NCI-H446 treated with DMSO at 0.1 percent for 48 hours (cell line): Measurements from ENCODE around the gene JAK1.
"Not testable (repeated sequence)": the region's sequence is repeated elsewhere in the genome, so short reads cannot be mapped to it uniquely, and the experiment has no call there.

Experiments used
- DNase-seq: peaks from one replicate; lab custom pipeline; 2025; lab: John Stamatoyannopoulos, UW

JAK1 gene

DNA sequence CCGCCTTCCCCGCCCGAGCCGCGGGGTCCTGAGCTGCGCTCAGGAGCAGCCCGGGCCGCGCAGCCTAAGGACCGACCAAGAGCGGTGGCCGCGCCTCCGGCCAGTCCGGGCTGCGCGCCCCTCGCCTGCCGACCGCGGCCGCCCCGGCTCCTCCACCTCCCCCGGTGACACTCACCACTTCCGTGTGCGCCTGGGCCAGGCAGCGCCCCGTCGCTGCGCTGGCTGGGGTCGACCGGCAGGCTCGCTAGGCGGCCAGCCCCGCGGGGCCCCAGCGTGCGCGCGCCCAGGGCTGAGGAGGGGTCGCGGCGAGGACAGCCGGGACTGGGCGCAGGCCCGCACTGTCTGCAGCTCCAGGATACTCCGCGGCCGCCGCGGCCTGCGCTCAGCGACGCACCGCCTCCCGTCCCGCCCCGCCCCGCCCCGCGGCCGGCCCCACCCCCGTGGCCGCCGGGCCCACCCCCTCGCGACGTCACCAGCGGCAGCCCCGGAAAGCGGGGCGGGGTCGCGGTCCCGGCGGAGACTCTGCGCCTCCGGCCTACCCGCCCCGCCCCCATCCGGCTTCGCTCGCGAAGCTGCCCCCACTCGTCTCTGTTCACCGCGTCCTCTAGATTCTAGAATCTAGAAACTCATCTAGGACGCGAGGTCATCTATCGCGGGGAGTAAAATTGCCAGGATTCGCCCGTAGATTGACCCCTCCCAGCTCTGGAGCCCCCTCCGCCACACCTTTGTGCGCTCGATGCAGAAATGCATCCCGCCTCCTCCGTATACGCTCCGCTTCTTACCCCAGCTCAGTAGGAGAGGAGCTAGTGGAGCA, at the start of gene JAK1:
TSS of gene JAK1 (minus strand) at position 392 of the 814 bp plus-strand sequence. CDS start 80,285 bp downstream, outside the sequence.
- peak; percentile 74 for DNase-seq

DNA sequence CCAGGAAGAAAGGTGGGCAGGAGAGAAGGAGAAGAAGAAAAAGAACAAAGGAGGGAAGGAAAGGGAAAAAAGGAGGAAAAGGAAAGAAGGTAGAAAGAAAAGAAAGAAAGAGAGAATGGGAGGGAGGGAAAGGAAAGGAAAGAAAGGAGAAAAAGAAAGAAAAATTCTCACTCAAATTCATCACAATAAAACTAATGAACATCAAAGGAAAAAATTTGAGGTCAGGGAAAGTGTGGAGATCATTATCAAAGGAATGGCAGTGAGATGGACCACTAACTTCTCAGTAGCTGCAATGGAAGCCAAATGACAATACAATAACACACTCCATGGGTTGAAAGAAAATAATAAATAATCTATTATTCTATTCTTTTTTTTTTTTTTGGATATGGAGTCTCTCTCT, 48.0 kb upstream of the JAK1 start:
- DNase-seq: no peak

DNA sequence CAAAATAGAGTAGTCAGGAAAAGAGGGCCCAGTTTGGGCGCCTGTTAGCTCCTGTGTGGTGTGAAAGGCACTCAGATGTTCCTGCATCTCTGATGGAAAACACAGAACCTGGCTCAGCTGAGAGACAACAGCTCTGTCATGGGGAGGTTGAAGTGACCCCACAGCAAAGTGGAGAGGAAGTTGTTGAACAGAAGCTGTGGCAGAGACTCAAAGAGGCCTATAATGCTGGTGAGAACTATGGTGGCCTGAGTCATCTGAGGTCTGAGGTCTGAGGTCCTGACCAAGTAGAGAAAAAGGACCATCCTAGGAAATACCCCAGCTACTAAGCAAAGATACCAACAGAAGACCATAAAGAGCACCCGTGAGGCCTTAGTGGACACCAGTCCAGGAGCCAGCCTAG, 45.6 kb upstream of the JAK1 start:
- DNase-seq: no peak

DNA sequence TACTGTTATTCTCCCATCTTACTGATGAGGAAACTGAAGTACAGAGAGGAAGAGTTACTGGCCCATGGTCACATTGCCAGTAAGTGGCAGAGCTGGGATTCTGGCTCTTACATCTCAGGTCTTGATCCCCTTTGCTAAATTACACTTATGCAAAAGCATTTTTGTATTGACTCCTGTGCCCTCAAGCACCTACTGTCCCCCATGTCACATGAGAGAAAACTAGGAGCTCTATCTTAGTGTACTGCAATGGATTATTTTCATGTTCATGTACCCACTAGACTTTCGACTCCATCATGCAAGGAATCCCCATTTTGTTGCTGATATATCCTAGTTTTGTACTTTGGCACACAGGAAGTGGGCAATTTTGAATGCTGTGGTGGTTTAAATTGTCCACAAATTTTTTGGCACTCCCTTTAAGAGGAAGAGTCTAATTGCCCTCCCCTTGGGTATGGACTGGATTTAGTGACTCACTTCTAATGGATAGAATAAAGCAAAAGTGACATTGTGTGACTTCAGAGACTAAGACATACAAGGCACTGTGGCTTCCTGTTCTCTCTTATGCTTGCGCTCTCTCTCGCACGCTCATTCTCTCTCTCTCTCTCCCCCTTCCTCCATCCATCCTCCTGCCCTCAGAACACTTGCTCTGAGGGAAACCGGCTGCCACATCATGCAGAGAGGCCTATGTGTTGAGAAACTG, 43.5 kb upstream of the JAK1 start:
- DNase-seq: no peak

DNA sequence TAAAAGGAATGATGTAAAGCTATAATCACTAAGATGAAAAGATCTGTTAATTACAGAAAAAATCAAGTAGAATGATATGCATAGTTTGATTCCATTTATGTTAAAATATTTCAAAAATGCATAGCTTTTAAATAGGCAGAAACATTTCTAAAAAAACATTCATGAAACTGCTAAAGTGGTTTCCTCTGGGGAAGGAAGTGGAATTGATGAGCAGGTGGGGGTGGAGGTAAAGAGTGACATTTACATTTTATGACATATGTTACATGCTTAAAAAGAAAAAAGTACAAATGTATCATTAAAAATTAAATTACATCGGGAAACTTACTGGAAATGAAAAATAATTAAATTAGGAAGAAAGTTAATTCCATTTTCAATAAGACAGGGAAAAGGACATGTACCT, 42.8 kb upstream of the JAK1 start:
- no peak for DNase-seq

DNA sequence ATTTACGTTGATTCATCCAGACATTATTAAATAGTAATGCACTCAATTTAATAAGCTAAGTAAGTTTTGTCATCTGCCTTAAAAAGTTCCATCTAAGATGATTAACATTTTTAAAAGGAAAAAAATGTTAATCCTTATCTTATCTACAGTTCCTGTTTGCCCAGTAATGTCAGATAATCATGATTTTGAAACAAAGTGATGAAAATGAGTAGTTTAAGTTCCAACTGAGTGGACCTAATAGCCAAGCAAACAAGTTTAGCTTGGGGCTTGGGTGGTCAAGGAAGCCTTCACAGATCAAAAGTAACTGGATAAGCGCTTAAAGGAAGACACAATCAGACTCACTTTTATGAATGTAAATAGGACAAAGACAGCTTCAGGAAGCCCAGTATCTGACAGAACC, 40.5 kb upstream of the JAK1 start:
- DNase-seq: no peak

DNA sequence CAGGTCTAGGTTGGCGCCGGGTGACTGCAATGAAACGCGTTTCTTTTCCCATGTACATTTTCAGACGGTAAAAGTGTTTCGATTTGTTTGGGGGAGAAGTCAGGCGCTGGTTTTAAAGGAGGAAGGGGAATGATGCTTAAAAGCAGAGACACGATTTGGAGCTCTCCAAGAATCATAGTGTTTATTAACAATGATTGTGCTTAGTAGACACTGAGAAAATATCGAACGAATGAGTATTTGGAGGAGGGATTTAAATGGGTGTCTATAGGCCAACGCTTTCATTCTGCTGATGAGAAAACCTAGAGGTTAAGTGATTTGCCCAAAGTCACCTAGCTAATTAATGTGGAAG, 36.9 kb upstream of the JAK1 start:
- no peak for DNase-seq

DNA sequence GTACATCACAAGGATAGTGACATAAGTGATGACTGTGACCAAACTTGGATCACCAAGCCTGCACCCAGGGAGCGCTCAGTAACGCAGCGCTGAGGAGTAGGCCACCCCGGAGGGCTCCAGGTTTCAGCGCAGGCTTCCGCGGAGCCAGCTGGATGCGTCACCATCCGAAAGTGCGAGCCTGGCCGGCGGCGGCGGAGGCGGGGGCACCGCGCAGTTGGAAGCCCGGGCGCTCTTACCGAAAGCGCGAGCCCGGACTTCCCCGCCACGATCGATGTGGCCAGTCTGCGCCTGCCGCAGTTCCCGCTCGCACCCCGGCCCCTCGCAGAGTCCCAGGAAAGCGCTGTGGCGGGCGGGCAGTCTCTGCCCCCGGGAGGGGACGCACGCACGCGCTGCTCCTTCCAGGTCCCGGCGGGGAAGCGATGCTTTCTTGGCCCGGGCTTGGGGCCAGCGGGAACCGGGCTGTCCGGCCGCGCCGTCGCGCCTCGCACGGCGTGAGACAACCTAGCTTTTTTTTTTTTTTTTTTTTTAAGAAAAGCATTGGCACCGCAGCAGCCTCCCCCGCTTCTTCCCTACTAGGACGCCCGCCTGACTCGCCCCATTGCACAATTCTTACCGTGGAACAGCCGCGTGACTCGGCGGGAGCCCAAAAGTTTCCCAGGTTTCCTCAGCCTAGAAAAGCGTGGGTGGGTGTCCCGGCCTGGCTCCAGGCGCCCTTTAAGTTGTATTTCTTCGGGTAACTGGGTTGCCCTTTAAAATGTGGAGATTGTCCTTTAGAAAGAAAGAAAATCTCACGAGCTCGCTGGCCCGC, 36.4 kb upstream of the JAK1 start:
- DNase-seq: no peak

DNA sequence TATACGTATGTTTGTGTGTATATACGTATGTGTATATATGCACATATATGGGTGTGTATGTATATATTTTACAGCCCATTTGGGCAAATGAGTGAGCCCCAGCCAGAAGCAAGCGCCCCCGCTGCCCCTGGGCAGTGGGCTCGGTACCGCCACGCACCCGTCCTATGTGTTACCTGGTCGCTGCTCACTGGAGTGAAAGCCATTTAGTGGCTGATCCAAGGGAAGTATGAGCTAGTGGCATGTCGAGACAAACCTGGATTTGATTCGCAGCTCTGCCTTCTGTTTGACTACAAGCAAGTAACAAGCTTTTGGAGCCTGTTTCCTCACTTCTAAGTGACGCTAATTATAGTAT, 35.8 kb upstream of the JAK1 start:
- DNase-seq: no peak

DNA sequence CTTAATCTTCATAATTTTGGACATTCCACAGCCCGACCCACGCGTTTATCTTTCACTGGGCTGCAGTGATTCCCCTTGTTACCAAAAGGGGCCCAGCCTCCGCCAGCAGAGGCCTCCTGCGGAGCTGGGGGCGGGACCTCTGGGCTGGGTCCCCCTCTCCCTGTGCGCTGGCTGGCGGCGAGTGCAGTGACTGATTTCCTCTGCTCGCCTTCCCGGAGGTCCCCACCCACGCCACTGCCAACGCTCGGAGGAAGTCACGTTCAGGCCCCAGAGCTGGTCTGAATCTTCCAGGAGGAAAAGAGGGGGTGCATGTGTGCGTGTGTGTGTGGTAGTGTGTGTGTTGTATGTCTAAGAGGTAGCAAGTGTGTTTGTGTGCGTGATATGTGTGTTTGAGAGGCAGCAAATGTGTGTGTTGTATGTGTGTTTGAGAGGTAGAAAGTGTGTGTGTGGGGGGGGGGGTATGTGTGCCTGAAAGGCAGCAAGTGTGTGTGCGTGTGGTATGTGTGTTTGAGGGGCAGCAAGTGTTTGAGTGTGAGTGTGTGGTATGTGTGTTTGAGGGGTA, 35.0 kb upstream of the JAK1 start:
- DNase-seq: no peak

DNA sequence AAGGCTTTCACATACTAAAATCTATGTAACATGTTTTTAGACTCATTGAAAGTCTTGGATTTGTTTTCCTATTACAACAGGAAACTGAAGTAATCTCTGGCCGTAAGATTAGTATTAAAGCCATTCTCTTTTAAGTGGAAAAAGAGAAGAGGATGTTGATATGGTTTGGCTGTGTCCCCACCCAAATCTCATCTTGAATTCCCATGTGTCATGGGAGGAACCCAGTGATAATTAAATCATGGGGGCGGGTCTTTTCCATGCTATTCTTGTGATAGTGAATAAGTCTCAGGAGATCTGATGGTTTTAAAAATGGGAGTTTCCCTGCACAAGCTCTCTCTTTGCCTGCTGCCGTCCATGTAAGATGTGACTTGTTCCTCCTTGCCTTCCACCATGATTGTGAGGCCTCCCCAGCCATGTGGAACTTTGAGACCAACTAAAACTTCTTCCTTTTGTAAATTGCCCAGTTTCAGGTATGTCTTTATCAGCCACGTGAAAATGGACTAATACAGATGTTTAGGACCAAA, 32.1 kb upstream of the JAK1 start:
- not testable (repeated sequence) for DNase-seq

DNA sequence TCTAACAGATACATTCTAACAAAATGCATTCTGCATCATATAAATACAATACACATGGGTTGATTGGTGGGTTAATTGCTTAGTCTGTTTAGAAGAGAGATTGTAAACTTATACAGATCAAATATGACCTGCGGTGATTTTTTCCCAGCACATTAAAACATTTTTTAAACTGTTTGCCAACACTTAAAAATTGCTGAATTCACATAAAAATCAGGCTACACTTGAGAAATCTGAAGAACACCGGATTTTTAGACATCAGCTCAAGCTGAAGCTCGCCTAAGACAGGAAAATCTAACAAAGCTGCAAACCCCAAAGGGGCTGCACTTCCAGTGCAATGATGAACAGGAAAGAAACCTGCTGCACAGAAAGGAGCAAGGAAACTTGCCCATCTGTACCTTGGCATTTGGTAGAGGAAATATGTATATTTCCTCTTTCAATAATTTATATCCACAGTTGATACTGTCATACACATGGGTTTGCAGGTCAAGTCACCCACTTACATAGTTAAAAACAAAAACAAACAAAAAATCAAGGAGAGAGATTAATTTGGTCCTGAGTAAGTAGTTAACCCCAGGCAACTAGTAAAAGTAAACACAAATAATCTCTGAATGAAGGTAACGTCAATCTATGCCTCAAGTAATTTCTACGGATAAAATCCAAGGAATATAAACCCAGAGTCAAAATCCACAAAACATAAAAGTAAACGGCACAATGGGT, 30.4 kb upstream of the JAK1 start:
- no peak for DNase-seq

DNA sequence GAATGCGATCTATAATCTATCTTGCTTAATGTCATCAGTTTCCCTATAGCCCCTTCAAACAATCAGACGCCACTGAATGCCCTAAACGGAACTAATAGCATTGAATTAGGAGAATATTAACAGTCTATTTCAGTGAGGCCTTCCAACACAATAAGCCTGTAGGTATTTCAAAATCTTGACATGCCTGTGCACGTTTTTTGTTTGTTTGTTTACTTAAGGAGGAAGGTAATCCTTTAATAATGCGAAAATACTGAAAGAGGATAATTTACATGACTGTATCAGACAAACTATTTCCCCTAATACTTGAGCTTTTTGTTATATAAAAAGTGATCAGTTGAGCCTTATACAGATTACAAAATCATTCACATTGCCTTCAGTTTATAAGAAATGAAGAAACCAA, 29.0 kb upstream of the JAK1 start:
- DNase-seq: no peak

DNA sequence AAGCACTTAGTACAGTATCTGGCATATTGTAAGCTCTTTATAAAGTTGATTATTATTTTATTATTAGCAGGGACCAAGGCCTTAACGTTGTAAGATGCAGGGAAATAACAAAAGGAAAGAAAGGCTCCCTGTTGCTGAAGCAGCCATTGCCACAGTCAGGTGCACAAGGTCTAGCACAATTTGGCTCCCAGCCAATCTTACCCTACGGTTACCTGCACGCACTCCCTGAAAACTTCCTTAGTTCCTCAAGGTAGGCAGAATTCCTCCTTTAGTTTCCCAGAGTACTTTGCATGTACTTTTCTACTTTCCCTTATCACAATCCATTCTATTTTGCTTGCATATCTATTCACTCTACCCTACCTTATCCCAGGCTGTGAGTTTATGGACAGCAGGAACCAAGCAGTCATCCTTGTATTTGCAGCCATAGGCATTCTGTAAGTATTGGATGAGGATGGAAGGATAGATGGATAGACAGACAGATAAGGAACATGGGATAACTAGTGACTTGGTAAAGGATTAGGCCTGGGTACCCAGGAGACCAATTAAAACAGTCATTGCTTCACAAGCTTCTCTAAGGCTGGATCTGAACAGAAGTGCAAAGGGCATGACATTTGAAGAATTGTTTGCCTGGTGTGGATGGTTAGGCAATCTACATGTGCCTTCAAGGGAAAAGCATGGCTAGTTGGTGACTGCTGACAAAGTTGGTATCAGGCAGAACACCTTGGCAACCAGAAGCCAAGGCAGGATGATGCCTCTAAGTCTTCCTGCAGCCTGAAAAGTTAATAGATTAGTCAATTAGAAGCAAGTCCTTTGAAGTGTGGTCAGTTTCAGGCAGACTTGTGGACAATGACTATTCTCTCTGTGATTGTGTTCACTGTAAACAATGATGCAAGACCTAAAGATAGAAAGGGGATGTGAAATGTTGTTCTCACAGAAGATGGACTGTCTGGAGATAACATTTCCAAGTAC, 20.8 kb upstream of the JAK1 start:
- no peak for DNase-seq

DNA sequence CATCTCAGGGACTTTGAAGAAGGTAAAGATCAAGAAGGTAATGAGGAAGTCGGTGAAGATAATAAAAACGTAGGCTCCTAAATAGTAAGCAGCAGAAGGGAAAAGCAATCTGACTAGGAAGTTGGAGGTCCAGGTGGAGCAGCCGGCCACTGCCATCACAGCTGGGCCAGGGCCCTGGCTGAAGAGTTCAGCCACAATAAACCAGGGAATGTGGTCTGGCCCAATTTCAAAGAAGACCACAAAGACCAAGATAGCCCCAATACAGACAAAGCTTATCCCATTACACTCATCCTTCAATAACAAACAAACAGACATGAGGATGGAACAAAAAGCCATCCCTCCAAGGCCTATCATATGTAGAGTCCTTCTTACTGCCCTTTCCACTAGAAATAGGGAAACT, 18.4 kb upstream of the JAK1 start:
- no peak for DNase-seq

DNA sequence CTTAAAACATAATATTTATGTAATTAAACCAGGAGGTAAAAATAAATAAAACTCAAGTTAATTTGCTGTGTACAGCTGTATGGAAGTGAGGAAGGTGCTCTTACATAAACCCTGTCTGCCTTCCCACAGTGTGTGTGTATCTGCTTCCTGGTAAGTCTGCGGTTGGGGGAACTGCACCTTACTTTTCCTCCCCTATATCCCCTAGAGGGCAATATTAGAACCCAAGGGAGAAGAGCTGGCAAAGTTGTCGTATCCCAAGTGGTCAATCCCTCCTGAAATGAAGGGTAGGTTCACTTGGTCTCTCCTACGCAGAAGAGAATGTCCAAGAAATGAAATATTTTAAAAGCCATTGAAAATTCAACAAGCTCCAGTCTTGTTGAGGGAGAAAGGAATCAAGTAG, 17.8 kb upstream of the JAK1 start:
- DNase-seq: no peak

DNA sequence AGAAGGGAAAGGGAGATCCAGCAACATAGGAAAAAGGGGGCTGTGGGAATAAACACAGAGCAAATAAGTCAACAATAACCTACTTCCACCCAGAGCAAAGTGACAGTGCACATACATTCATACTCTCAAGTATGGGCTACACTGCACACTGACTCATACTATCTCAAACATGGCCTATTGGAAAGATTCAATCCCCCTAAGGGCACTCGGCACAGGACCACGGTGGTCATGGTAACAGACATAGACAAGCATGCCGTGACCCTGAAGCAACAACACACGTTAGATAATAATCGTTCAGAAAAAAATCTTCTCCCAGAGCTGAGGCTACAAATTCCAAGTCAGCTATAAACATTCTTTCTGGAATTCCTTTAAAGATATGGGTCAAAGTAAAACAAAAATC, 16.8 kb upstream of the JAK1 start:
- no peak for DNase-seq

DNA sequence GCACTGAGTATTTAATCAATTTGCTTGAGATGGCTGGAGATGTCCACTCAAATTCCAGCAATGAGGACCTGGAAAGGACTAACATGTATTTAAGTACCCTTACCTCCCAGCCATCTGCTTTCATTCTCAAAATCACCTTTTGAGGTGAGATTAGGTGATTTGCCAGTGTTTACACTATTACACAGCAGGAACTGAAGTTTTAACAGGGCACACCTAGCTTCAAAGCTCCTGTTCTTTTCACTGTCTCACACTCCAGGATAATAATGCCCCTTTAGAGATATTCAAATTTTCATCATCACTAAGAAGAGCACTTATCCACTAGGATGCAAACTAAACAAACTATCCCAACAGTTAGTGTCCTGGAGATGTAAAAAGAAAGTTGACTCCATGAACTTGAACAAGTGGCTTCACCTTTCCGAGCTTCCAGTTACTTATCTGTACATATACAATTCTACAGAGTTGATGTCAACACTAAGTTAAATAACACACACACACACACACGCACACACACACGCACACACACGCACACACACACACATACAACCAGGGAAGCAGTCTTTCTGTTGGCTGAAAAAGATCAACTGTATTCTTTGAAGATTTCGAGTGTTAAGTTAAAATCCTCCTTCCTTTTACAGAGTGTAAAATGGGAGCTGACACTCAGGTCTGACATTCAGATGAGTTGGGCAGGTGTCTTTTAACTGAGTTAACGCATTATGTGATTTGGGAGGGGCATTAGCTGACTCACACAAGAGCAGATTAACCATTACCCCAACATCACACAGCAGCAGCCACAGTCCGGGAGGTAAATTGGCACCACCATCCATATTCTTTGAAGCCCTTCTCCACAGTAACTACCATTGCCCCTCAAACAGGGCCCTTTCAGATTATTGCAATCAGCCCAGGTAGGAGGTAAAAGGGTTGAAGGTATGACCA, 15.5 kb upstream of the JAK1 start:
- DNase-seq: no peak
